Right lung (tissue), 10 donors: Measurements from ENCODE around the gene SLC25A34. TPM values are rescaled to one million over a fixed set of nuclear protein-coding genes. Genes with fewer than 3 reads are reported as not detected.
A peak's percentile ranks its signal among the peaks of the same experiment; 100 is the strongest.
"Not testable (repeated sequence)": the region's sequence is repeated elsewhere in the genome, so short reads cannot be mapped to it uniquely, and the experiment has no call there.

Experiments used
- DNase-seq, 2 donors: peaks; one replicate each; pipeline ENCODE4 v3.0.0-alpha.2; 2013
- long read RNA-seq, 8 donors: transcript quantifications; one replicate each; lab custom pipeline, GENCODE V29; 2026
- polyA plus RNA-seq, 5 donors: library from polyadenylated mRNA; unstranded; fragments of 120-200 nt; gene quantifications; one replicate each; pipeline versions ENCODE4 v1.2.1 to v1.2.3, GENCODE V29; 2013; ENCODE audit warnings: inconsistent platforms in 1 of 5, low replicate concordance in 1 of 5; ENCODE audit not compliant: insufficient read length in 5 of 5, insufficient read depth in 1 of 5

SLC25A34 gene
- 1 to 10 TPM; 2.8 to 5.6 (median 4.2) TPM for polyA plus RNA-seq
- long read RNA-seq, donor 1, result 0 reads
- long read RNA-seq, donor 2, result 0 reads
- long read RNA-seq, donor 3, result 0 reads
- long read RNA-seq, donor 4, result 0 reads
- long read RNA-seq, donor 5, partial matches to known transcripts, result 0 of 1 reads
- long read RNA-seq, donor 5, other reads (novel, unspliced or antisense), result 0 of 1 reads
- long read RNA-seq, donor 6, partial matches to known transcripts, result 0 of 1 reads
- long read RNA-seq, donor 6, other reads (novel, unspliced or antisense), result 0 of 1 reads
- long read RNA-seq, donor 7, result 0 reads
- long read RNA-seq, donor 8, result 0 reads

- no peak for DNase-seq
These were observed at the start of gene SLC25A34 for GRCh38 chr1:15736038-15736891. Gene SLC25A34, plus strand, starts transcription at chr1:15736258. Its CDS starts 228 bp downstream, at chr1:15736486.

DNA sequence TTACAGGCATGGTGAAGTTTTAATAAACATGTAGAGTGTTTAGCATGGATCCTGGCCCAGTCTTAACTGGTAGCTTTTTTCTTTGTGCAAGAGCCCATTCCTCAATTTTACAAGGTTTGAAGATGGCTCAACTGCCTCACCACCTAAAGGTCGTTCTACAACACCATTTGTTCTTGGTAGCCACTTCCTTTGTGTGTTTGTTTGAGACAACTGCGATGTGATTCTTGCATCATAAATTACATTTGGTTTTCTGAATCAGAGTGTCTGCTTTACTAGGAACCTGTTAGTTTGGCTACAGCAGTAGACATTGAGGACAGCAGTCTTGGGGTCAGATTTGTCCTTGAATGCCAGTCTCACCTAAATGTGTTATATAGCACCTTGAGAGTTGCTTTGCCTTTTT lies 48.6 kb upstream of the SLC25A34 start:
- DNase-seq, result no peak

DNA sequence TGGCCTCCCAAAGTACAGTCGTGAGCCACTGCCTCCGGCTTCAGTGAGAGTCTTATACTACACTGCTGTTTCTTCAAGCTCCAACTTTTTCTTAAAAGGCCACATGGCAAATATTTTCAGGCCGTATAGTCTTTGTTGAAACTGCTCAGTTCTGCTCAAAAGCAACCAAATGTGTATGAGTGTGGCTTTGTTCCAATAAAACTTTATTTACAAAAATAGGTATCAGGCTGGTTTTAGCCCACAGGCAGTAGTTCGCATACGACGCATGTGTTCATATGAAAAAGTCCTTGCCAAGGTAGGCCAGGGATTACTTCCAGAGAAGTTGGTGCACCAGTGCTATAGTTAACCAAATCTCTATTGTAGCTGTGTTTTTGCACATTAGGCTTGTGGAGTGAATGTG lies 45.7 kb upstream of the SLC25A34 start:
- no peak for DNase-seq

DNA sequence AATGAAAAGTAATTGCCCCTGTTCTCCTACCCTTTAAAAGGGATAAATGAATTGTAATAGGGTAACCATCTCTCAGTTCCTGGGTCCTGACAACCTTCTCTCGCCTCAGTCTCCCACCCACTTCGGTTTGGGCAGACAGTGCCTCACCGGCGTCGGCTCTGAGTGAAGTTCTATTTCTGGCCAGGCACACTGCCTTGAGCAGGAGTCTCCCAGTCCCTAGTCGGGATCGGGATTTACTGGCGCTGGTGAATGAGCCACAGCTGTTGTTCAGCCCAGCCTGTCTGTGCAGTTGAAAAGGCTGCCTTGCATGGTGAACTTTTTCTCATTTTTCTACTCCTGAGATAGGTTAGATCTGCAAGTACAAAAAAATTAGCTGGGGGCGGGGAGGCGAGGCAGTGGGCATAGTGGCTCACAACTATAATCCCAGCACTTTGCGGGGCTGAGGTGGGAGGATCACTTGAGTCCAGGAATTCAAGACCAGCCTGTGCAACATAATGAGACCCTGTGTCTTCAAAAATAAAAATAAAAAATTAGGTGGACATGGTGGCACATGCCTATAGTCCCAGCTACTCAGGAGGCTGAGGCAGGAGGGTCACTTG lies 44.5 kb upstream of the SLC25A34 start:
- peak in 1 of 2 donors; percentile 64 for DNase-seq

DNA sequence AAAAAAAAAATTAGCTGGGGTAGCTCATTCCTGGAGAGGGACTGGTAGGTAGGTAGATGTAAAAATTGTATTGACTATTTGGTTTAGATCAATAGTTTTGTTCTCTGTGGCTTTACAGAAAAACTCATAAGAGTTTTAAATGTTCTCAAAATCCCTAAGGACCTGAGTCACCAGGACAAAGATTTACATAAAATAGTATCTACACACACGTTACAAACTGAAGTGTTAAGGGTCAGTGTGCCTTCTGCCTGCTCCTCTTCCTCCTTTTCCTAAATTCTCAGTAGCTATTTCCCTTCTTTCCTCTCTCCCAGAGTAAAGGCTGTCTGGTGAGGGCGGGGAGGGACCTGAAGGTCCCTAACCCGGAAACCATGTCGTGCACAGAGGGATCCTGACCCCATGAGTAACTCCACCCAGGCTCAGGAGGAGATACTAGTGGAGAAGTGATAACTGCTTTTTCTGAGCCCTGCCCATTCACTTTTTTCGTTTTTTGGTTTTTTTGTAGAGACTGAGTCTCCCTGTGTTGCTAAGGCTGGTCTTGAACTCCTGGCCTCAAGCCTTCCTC lies 43.9 kb upstream of the SLC25A34 start:
- no peak for DNase-seq

- DNase-seq, result no peak
These were observed 42.7 kb upstream of the SLC25A34 start for GRCh38 chr1:15693371-15693770.

- no peak for DNase-seq
These were observed 39.0 kb upstream of the SLC25A34 start for GRCh38 chr1:15696956-15697521.

DNA sequence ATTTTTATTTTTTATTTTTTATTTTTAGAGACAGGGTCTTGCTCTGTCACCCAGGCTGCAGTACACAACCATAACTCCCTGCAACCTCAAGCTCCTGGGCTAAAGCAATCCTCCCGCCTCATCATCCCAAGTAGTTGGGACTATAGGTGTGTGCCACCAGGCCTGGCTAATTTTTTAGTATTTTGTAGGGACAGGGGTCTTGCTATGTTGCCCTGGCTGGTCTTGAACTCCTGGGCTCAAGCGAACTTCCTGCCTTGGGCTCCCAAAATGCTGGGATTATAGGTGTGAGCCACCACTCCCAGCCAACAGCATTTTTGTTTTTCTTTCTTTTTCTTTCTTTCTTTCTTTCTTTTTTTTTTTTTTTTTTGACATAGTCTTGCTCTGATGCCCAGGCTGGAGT lies 37.9 kb upstream of the SLC25A34 start:
- no peak for DNase-seq

DNA sequence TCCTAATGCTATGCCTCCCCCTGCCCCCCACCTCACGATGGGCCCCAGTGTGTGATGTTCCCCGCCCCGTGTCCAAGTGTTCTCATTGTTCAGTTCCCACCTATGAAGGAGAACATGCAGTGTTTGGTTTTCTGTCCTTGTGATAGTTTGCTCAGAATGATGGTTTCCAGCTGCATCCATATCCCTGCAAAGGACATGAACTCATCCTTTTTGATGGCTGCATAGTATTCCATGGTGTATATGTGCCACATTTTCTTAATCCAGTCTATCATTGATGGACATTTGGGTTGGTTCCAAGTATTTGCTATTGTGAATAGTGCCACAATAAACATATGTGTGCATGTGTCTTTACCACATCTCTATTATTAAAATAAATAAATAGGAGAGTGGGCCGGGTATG lies 36.7 kb upstream of the SLC25A34 start:
- not testable (repeated sequence) for DNase-seq

DNA sequence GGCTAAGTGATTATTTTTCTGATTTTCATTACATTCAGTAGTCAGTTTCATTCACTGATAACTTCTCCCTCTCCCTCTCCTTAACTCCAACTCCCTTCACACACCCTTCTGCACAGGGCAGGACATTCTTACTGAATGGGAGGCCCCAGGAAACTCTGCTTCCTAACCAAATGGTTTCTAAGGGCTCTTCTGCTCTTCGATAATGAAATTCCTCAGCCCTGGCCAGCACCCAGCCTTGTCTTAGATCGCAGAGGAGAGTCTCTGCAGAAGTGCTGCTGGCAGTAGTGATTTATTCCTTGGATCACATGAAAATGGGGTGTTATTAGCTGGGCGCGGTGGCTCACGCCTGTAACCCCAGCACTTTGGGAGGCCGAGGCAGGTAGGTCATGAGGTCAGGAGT lies 35.5 kb upstream of the SLC25A34 start:
- no peak for DNase-seq

GRCh38 chr1:15701784-15702183 lies 34.3 kb upstream of the SLC25A34 start:
- no peak for DNase-seq

DNA sequence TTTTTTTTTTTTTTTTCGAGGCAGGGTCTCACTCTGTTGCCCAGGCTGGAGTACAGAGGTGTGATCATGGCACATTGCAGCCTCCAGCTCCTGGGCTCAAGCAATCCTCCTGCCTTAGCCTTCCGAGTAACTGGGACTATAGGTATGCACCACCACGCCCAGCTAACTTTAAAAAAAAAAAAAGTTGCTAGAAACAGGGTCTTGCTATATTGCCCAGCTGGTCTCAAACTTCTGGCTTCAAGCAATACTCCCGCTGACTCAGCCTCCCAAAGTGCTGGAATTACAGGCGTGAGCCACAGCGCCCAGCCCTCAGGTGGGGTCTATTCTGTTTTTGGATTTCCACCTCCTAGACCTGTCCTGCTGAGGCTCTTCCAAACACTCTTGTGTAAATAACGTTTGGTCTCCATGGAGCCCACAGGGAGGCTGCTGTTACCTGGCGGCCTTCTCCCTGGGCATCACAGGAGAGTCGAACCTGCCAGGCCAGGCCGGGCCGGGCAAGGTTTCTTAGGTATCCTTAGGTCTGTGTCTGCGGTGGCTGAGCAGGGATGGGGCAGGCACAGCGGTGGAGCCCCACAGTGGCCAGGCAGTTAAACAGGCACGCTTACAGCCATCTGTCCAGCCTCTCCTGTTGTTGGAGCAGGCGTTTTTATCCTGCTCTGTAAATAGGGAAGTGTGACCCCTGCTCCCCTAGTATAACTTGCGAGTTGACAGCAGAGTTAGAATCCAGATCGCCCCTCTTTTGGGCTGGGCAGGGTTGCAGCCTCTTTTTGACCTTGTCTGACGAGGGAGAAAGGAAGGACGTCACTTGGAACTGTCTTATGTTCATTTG lies 33.1 kb upstream of the SLC25A34 start:
- no peak for DNase-seq

GRCh38 chr1:15703562-15703961 lies 32.5 kb upstream of the SLC25A34 start:
- peak in 1 of 2 donors; percentile 69 for DNase-seq

DNA sequence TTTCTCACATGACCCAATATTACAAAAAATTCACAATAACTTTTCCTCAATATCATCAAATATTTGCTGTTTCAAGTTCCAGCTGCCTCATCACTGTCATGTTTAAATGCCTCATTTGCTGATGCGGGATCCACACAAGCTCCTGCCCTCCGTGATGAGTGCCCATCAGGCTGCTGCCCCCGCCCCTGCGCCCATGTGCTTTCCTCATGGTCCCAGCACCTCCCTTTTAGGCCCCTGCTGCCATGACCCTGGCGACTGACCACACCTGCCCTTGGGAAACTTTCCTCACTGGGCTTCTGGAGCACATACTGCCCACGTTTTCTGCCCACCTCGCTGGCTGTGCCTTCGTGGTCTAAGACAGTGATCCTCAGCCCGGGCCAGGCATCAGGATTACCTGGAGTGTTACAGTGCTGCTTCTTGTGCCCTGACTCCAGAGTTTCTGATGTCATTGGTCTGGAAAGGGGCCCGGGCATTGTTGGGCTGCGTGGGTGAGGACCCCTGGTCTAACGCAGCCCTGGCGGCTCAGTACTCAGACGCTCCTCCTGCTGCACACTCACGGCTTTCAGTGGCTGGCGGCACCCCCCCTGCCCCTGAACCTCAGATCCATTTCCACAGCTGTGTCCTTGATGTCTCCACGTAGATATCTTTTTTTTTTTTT lies 31.4 kb upstream of the SLC25A34 start:
- DNase-seq, result no peak

DNA sequence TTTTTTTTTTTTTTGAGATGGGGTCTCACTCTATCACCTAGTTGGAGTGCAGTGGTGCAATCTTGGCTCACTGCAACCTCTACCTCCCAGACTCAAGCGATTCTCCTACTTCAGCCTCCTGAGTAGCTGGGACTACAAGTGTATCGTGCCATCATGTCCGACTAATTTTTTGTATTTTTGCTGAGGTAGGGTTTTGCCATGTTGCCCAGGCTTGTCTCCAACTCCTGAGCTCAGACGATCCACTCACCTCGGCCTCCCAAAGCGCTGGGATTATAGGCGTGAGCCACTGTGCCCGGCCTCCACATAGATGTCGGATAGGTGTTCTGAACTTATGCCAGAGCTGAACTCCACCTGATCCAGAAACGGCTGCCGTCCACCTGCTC lies 30.9 kb upstream of the SLC25A34 start:
- DNase-seq, result no peak

DNA sequence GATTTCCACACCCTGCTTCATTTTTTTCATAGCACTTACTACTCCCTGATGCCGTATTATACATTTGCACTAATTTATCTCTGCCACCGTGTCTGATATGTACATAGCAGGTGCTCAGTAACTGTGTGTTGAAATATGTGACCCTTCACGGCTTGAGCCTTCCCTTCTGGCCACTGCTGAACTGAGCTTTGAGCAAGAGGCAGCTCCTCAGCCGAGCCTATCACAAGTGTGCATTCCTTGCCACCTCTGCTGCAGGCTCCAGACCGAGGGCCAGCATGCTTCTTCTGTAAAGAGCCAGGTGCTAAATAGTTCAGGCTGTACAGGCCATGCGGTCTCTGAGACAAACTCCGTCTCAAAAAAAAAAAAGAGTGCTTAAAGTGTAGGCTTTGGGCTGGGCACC lies 29.3 kb upstream of the SLC25A34 start:
- DNase-seq, result no peak

- no peak for DNase-seq
These were observed 28.7 kb upstream of the SLC25A34 start for GRCh38 chr1:15707239-15707925.

DNA sequence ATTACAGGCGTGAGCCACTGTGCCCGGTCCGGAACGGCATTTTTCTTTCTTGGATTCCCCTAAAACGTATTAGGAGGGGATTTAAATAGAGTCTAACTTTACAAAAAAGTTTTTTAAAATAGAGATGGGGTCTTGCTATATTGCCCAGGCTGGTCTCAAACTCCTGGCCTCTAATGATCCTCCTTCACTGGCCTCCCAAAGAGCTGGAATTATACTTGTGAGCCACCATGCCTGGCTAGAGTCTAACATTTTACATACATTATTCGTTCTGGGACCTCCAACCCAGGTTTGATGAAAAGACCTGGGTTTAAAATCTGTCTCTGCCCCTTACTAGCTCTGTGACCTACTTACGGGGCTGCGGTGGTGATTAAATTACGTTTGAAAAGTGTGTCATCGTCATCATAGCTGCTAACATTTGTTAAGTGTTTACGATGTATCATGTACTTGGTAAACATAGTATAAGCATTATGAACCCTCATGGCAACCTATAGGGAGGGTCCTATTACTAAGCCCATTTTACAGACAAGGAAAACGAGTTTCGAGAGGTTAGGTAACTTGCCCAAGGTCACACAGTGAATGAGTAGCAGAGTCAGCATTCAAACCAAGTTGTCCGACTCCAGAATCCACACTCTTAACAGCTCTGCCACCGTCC lies 27.4 kb upstream of the SLC25A34 start:
- DNase-seq, result no peak

DNA sequence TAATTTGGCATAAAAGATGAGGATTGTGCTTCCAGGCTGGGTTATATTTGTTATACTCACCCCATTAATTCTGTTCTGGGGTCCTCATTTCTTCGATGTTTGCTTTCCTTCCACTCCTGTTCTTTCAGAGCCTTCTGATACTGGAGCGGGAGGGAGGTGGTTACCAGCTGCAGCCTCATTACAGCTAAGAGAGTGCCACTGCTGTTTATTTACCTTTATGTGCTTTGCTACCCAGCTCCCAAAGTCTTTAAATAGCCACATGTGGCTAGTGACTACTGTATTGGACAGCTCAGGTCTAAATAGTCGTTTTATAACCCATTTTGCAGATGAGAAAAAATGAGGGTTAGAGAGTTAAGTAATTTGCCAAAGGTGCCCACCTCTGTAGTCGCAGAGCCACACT lies 26.8 kb upstream of the SLC25A34 start:
- DNase-seq, result no peak
